HG02938 (cell line): Measurements from ENCODE around the gene HDAC1.

Source experiments
- ATAC-seq: cut with Tn5 transposase; IDR thresholded peaks from one replicate; pipeline ENCODE4 v1.9.1; 2021; ENCODE audit warnings: mild to moderate bottlenecking, moderate library complexity; ENCODE audit not compliant: unreplicated experiment

The HDAC1 gene

DNA sequence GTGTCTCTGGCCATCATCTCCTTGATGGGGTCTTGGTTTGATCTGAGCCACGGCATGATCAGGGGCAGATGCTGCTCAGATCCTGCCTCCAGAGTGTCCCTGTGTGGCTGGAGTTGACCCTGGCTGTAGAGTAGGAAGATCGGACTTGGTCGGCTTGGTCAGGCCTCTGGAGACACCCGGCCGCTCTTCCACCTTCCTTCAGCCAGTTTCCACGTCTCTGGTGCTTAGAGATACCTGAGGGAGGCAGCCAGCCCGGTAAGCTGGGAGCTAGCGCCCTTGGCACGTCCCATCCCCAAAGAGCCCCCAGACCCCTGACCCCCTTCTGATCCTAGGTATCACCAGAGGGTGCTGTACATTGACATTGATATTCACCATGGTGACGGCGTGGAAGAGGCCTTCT is 35.3 kb downstream of the HDAC1 start:
- ATAC-seq = no peak

- no peak for ATAC-seq
These were observed 38.1 kb downstream of the HDAC1 start for GRCh38 chr1:32329931-32330466.

DNA sequence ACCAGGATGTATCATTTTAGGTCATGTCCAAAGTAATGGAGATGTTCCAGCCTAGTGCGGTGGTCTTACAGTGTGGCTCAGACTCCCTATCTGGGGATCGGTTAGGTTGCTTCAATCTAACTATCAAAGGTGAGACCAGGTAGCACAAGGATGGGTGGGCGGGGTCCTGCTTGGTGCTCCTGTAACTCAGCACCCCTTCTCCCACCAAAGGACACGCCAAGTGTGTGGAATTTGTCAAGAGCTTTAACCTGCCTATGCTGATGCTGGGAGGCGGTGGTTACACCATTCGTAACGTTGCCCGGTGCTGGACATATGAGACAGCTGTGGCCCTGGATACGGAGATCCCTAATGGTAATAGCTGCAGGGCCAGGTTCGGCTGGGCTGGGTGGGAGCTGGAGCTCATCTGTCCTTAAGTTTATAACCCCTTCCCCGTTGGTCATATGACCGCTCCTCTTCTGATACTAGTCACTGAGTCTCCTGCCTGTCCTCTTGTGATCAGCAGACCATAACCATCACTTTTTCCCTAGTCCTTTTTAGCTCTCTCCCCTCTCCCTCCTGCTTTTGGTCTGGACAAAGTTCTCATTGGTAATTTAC is 38.8 kb downstream of the HDAC1 start:
- no peak for ATAC-seq

DNA sequence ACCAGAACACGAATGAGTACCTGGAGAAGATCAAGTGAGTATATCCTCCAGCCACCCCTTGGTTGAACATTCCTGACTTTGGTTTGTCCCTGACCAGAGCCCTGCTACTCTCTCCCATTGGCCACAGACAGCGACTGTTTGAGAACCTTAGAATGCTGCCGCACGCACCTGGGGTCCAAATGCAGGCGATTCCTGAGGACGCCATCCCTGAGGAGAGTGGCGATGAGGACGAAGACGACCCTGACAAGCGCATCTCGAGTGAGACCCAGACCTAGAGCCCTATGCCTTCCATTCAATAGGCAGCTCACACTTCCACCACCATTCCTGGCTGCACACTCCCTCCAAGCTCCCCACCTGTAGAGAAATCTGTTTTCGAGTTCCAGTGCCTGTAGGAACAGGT is 39.7 kb downstream of the HDAC1 start:
- ATAC-seq = no peak

DNA sequence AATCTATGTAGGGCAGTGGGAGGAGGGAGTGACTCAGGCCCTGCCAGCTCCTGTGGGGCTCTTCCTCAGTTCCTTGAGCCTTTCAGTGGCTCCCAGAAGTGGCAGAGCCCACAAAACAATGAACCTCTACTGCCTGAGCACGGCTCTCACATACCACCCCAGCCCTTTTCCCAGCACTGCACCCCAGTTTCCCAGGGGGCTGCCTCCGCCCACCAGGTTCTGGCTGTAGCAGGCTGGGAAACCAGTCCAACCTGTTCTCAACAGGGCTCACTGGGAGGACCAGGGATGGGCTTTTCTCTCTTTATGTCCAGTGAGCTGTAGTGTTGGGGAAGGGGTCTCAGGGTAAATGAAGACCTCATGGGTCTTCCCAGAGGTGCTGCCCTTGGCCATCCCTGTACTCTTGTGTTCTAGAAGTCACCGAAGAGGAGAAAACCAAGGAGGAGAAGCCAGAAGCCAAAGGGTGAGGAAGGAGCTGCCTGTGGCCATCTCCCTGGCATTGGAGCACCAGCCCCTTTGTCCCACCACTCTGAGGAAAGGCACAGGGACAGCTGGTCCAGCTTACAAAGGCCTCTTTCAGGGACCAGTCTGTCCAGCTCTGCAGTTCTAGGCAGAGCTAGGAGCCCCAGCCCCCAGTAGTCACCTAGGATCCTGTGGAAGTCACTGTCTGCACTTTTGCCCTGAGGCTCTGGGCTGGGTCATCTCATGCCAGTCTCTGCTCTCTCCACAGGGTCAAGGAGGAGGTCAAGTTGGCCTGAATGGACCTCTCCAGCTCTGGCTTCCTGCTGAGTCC is 40.6 kb downstream of the HDAC1 start:
- no peak for ATAC-seq

GRCh38 chr1:32333251-32333963 is 41.5 kb downstream of the HDAC1 start:
- ATAC-seq = no peak

GRCh38 chr1:32334274-32334861 is 42.5 kb downstream of the HDAC1 start:
- ATAC-seq = no peak

DNA sequence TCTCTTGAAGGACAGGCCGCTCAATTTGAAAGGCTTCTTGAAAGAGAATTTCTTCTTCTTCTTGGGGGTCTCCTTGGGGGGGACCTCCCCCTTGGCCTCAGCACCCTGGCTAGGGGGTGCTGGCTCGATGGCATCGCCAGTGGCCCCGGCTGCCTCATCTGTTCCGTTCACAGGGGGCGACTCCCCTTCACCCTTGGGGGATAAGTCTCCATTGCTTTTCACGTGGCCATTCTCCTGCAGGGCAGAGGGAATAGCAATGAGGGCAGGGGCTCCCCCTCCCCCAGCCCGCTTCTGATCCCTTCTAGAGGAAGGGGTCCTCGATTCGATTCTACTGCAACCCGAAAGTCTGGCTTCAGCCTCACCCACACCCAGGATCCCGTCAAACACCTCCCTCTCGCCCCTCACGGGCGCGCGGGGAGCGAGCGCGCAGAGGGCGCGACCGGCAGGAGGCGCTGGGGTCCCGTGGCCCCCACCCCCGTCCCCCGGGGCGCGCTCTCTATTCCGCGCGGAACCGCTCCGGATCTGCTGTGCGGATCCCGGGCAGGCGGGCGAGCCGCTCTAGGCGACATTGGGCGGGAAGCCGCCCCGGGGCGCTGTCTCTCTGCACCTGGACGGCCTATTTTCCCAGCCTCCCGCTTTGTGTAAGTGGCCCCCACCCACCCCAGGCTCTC is 43.1 kb downstream of the HDAC1 start:
- no peak for ATAC-seq

DNA sequence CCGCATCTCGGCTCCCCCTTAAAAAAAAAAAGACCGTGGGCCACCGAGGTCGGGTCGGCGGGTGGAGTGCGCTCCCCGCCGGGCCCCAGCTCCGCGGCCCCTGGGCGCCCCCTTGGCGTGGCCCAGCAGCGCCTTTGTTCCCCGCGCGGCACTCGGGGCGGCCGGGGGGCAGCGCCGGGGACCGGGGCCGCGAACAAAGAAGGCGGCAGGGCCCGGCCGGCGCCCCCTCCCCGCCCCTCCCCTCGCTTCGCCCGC is 43.6 kb downstream of the HDAC1 start:
- ATAC-seq = no peak

- ATAC-seq = no peak
These were observed 44.1 kb downstream of the HDAC1 start, which contains the start of gene MARCKSL1 for GRCh38 chr1:32335790-32336590. Gene MARCKSL1, minus strand, starts transcription at chr1:32336233. Its CDS starts 200 bp downstream, at chr1:32336033.

DNA sequence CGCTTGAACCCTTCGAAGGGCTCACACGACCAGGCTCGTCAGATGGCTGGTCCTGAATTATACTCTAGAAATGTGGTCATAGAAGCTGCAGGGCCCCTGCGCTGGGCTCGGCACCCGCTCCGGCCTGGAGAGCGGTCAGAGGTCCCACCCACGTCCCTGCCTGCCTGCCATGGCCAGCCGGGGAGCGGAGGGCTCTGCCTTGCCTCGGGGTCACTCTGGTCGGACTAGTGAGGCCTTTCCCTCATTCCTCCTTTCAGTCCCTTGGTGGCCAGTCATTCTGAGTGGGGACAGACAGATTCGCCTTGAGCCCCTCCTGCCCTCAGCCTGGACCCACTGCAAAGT is 44.7 kb downstream of the HDAC1 start:
- no peak for ATAC-seq

- no peak for ATAC-seq
These were observed 45.2 kb downstream of the HDAC1 start for GRCh38 chr1:32336963-32337675.

- ATAC-seq = no peak
These were observed 46.2 kb downstream of the HDAC1 start for GRCh38 chr1:32337855-32338636.

GRCh38 chr1:32338637-32339145 is 46.8 kb downstream of the HDAC1 start:
- ATAC-seq = no peak

- ATAC-seq = no peak
These were observed 47.6 kb downstream of the HDAC1 start for GRCh38 chr1:32339363-32339978.

DNA sequence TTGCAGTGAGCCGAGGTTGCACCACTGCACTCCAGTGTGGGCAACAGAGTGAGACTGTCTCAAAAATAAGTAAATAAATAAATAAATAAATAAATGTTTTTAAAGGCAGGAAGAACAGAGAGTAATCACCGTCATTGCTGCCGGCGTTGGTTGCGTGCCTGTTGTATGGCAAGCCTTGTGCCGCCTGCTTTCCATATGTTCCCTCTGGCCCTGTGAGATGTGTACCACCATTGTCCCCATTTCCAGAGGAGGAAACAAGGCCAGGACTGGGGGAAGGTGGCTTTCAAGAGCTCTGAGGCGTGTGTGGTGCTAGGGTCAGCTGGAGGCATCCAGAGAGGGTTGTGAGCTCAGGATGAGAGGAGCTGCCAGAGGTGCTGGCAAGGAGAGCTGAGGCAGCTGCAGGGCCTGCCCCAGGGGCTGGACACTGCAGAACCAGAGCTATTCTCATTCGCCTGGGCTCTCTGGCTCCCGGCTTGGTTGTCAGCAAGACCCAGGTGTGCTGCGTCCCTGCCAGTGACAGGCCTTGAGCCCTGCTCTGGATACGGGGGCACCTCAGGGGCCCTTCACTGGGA is 49.4 kb downstream of the HDAC1 start:
- no peak for ATAC-seq

DNA sequence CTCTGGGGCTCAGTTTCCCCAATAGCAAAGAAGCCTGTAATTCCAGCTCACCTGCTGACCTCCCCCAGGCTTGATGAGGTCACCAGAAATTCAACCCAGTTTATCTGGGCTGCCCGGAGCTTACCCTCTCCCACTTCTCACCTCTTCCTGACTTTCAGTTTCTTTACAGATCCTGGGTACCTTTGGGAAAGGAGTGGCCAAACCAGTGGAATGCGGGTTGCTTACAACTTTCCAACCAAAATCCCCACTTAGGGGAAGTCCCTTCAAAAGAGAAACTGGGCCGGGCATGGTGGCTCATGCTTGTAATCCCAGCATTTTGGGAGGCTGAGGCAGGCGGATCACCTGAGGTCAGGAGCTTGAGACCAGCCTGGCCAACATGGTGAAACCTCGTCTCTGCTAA is 50.1 kb downstream of the HDAC1 start:
- no peak for ATAC-seq

- no peak for ATAC-seq
These were observed 50.8 kb downstream of the HDAC1 start for GRCh38 chr1:32342704-32343103.
